ENCODE results near the gene UCP2. TPM values are rescaled to one million over a fixed set of nuclear protein-coding genes. Genes with fewer than 3 reads are reported as not detected.
A peak's percentile ranks its signal among the peaks of the same experiment; 100 is the strongest.

The UCP2 gene
- total and polyA plus RNA-seq, 8 donors, result 4.6 to 19.4 (median 12.7) TPM

DNA sequence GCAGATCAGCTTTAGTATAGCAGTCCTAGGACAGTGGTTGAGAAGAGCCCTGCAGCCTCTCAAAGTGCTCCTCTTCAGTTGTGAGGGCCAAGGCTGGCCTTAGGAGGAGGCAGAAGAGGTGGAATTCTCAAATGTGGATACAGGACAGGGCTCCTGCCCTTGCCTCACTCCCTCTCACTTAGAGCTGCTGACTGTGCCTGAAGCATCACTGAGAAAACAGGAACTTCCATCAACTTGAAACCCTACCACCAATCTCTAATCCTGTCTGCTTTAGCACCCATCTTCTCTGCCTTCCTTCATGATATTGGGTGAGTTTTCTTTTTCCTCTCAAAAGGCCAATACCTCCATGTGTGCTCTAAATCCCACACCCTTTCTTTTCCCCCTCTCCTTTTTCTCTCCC, 40.6 kb upstream of the UCP2 start:
- intact Hi-C loops (cut with DNase I), result no loop called here
- no peak for FAIRE-seq
- TF ChIP-seq, protein P1, sequence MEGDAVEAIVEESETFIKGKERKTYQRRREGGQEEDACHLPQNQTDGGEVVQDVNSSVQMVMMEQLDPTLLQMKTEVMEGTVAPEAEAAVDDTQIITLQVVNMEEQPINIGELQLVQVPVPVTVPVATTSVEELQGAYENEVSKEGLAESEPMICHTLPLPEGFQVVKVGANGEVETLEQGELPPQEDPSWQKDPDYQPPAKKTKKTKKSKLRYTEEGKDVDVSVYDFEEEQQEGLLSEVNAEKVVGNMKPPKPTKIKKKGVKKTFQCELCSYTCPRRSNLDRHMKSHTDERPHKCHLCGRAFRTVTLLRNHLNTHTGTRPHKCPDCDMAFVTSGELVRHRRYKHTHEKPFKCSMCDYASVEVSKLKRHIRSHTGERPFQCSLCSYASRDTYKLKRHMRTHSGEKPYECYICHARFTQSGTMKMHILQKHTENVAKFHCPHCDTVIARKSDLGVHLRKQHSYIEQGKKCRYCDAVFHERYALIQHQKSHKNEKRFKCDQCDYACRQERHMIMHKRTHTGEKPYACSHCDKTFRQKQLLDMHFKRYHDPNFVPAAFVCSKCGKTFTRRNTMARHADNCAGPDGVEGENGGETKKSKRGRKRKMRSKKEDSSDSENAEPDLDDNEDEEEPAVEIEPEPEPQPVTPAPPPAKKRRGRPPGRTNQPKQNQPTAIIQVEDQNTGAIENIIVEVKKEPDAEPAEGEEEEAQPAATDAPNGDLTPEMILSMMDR (IDR thresholded peaks at IDR 0.05), result no peak
- Histone ChIP-seq H3K27me3 (no peaks in the 10 kb centered on the region), H3K27ac (peak overlapping the region in 1 of 4 donors; percentile 23), H3K36me3 (no peaks in the 10 kb centered on the region), H3K4me1 (peaks cover 11 to 17% (median 15%) of the 10 kb centered on the region in 3 donors), H3K9me3 (no peaks in the 10 kb centered on the region), H3K4me3 (no peak overlapping the region)
- DNase-seq, result no peak
- no peak for ATAC-seq

- no peak overlapping the region for H3K4me3 ChIP-seq
- H3K27me3 ChIP-seq, result no peaks in the 10 kb centered on the region
- DNase-seq (no peak), ATAC-seq (no peak), FAIRE-seq (no peak)
- peaks cover 11 to 21% (median 20%) of the 10 kb centered on the region in 3 donors for H3K4me1 ChIP-seq
- intact Hi-C loops (cut with DNase I), result no loop called here
- 88 to 92% methylated on average over 6 of the region's 6 CpGs for WGBS, 2 donors
- H3K27ac ChIP-seq, result peak overlapping the region in 1 of 4 donors; percentile 23
- no peaks in the 10 kb centered on the region for H3K36me3 ChIP-seq
- TF ChIP-seq, protein P1 (IDR thresholded peaks at IDR 0.05), result no peak
- no peaks in the 10 kb centered on the region for H3K9me3 ChIP-seq
These were observed 39.9 kb upstream of the UCP2 start for GRCh38 chr11:74022546-74022945.

- ATAC-seq (no peak), FAIRE-seq (no peak), DNase-seq (no peak)
- WGBS, 2 donors, result 94 to 96% methylated on average over 6 of the region's 6 CpGs
- Histone ChIP-seq H3K27me3 (no peaks in the 10 kb centered on the region), H3K36me3 (no peaks in the 10 kb centered on the region), H3K4me1 (peaks cover 11 to 21% (median 20%) of the 10 kb centered on the region in 3 donors), H3K9me3 (no peaks in the 10 kb centered on the region), H3K27ac (no peak overlapping the region), H3K4me3 (no peak overlapping the region)
- intact Hi-C loops (cut with DNase I), result no loop called here
- TF ChIP-seq, protein P1 (IDR thresholded peaks at IDR 0.05), result no peak
These were observed 39.4 kb upstream of the UCP2 start for GRCh38 chr11:74021998-74022397.

DNA sequence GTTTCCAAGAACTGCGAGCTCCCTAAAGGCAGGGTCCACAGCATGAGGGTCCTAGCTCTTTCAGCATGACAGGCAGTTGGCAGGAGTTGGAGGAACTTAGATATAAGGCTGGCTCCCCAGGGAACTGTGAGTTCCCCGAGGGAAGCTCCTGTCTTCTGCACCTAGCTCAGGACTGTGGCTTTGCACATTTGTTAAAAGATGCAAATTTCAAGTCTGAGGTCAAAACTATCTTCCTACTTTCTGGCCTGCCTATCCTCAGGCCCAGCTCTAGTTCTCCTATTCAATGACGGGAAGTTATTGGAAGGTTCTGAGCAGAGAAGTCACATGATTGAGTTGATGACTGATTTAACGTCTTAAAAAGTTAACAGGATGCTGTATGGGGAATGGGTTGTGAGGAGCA, 37.9 kb upstream of the UCP2 start:
- FAIRE-seq, result no peak

DNA sequence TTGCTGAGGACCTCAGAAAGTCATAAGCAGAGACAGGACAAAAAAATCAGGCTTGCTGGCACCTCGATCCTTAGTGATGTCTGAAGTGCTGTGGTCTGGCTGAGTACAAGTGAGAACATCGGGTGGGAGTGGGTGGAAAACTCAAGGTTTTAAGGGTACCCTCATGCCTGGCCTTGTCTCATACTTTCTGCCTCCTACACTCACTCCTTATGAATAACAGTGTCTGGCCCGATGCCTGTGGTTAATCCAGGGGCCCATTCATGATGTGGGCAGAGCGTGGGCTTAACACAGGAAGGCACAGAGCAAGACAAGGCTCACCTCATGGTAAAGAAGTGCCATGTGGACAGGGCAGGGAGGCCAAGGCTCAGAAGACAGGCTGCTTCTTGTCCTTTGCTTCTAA, 37.2 kb upstream of the UCP2 start:
- Histone ChIP-seq H3K27me3 (no peaks in the 10 kb centered on the region), H3K36me3 (no peaks in the 10 kb centered on the region), H3K9me3 (no peaks in the 10 kb centered on the region), H3K27ac (peak overlapping the region in 3 of 4 donors; percentile 76 to 92 (median 90)), H3K4me3 (no peak overlapping the region), H3K4me1 (peaks cover 11 to 21% (median 20%) of the 10 kb centered on the region in 3 donors)
- no peak for DNase-seq
- intact Hi-C loops (cut with DNase I), result no loop called here
- no peak for ATAC-seq
- WGBS, 2 donors, result 93 to 94% methylated on average over 4 of the region's 4 CpGs
- TF ChIP-seq, protein P1 (IDR thresholded peaks at IDR 0.05), result no peak
- no peak for FAIRE-seq

More for the DNA sequence above, 37.9 kb upstream of the UCP2 start:
- H3K4me1 ChIP-seq, result peaks cover 11 to 21% (median 20%) of the 10 kb centered on the region in 3 donors
- H3K36me3 ChIP-seq, result no peaks in the 10 kb centered on the region
- TF ChIP-seq, protein P1 (IDR thresholded peaks at IDR 0.05), result no peak
- DNase-seq (no peak), ATAC-seq (no peak)
- WGBS, 2 donors, result 90 to 97% methylated on average over 4 of the region's 4 CpGs
- no peaks in the 10 kb centered on the region for H3K27me3 ChIP-seq
- no peaks in the 10 kb centered on the region for H3K9me3 ChIP-seq
- peak overlapping the region in 1 of 4 donors; percentile 92 for H3K27ac ChIP-seq
- intact Hi-C loops (cut with DNase I), result no loop called here
- H3K4me3 ChIP-seq, result no peak overlapping the region

All from pancreas (tissue), 10 donors.